ENCODE measurements around the gene RSRC1.

DNA sequence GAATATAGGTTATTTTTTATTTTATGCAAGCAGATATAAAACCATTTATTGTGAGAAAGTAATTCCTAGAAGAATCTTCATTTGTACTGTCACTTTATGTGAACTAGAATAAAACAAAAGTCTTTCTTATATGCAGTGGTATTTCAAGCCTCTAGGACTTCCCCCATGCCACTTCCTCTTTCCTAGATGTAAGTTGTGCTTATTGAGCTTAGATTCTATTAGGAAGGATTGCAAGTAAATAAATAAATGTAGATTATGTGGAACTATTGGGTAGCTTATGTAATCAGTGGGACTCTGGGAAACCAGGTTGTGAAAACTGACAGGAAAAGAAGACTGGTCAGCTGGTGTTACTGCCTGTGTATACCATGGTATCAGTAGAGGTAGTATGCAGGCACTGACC lies 169.7 kb downstream of the RSRC1 start:
- TF ChIP-seq, protein P1, sequence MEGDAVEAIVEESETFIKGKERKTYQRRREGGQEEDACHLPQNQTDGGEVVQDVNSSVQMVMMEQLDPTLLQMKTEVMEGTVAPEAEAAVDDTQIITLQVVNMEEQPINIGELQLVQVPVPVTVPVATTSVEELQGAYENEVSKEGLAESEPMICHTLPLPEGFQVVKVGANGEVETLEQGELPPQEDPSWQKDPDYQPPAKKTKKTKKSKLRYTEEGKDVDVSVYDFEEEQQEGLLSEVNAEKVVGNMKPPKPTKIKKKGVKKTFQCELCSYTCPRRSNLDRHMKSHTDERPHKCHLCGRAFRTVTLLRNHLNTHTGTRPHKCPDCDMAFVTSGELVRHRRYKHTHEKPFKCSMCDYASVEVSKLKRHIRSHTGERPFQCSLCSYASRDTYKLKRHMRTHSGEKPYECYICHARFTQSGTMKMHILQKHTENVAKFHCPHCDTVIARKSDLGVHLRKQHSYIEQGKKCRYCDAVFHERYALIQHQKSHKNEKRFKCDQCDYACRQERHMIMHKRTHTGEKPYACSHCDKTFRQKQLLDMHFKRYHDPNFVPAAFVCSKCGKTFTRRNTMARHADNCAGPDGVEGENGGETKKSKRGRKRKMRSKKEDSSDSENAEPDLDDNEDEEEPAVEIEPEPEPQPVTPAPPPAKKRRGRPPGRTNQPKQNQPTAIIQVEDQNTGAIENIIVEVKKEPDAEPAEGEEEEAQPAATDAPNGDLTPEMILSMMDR (IDR thresholded peaks at IDR 0.05): no peak
- TF ChIP-seq EZH2 (IDR thresholded peaks at IDR 0.05; ENCODE audit: borderline replicate concordance, insufficient read depth, low read depth, low read length, poor library complexity, severe bottlenecking): no peak
